Retinal pigment epithelial cell (primary cell): Measurements from ENCODE around the gene CATSPERE.
A peak's percentile ranks its signal among the peaks of the same experiment; 100 is the strongest.
"Not testable (repeated sequence)": the region's sequence is repeated elsewhere in the genome, so short reads cannot be mapped to it uniquely, and the experiment has no call there.

Experiments
- DNase-seq: peaks from one replicate; pipeline ENCODE4 v3.0.0-alpha.2; 2010; ENCODE audit warnings: low read depth
- H3K4me3 ChIP-seq: 2 replicates; pipeline ENCODE4 v1.5.1; 2011; ENCODE audit warnings: mild to moderate bottlenecking, low read length, control low read depth, moderate library complexity
- CTCF ChIP-seq: conservative IDR thresholded peaks from 2 replicates; pipeline ENCODE4 v1.5.1; 2011; ENCODE audit warnings: low read depth, low read length, control low read depth, inconsistent platforms

The CATSPERE gene

GRCh38 chr1:244653439-244654107, 192.5 kb downstream of the CATSPERE start:
- peak overlapping the region; percentile 75 for H3K4me3 ChIP-seq
- no peak for TF ChIP-seq CTCF
- DNase-seq: no peak

- no peak for TF ChIP-seq CTCF
- peak overlapping the region; percentile 75 for H3K4me3 ChIP-seq
- DNase-seq: no peak
These were observed 193.3 kb downstream of the CATSPERE start for GRCh38 chr1:244654108-244655038.

DNA sequence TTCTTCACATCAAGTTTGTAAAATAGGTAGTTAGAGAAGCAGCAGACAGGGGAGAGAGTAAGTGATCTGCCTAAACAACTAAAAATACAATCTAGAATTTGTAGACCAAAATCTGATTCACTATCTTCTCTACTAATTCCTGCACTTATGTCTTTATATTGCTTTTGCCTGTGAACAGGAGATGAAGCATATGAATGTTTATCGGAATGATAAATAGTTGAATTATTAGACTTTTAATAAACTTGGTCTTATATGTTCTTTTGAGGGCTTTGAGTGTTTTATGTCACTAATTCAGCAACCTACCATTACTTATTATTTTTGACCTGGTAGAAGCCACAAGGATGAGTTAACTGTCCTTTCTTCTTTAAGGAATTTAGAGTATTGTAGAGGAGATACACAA, 194.1 kb downstream of the CATSPERE start:
- TF ChIP-seq CTCF: no peak
- peak overlapping the region; percentile 75 for H3K4me3 ChIP-seq
- DNase-seq: no peak

DNA sequence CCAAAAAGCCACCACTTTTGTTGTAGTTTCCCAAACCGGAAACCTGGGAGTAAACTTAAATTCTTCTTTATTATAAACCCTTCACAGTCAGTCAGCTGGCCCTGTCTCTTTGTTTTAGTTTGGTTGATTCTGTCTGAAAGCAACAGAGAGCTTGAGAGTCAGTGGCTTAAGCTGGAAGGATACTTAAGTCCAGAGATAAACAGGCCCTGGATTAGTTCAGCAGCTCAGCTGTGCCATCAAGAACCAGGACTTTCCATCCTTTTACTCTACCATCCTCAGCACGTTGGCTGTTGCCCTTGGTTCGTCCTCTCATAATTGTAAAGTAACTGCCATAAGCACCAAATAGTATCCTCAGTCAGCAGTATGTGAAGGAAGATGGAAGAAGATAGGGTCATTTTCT, 196.3 kb downstream of the CATSPERE start:
- H3K4me3 ChIP-seq: no peak overlapping the region
- no peak for TF ChIP-seq CTCF
- DNase-seq: peak; percentile 48

- no peak for DNase-seq
- H3K4me3 ChIP-seq: no peak overlapping the region
- no peak for TF ChIP-seq CTCF
These were observed 198.6 kb downstream of the CATSPERE start for GRCh38 chr1:244659694-244660093.

DNA sequence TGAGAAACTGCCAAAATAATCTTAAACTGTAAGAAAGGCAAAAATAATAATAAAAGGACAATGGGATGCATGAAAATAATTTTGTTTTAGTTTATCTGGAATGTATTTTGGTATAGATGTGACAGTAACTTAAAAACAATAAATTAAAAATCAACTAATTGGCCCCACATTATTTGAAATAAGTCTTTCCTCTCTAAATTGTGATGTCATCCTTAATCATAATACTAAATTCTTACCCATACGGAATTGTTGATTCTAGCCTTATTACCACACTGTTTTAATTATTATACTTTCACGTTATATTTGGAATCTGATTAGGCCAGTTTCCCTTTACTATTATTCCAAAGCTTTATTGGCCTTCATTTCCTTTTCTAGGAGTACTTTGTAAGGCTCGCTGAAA, 199.5 kb downstream of the CATSPERE start:
- no peak overlapping the region for H3K4me3 ChIP-seq
- TF ChIP-seq CTCF: no peak
- no peak for DNase-seq

DNA sequence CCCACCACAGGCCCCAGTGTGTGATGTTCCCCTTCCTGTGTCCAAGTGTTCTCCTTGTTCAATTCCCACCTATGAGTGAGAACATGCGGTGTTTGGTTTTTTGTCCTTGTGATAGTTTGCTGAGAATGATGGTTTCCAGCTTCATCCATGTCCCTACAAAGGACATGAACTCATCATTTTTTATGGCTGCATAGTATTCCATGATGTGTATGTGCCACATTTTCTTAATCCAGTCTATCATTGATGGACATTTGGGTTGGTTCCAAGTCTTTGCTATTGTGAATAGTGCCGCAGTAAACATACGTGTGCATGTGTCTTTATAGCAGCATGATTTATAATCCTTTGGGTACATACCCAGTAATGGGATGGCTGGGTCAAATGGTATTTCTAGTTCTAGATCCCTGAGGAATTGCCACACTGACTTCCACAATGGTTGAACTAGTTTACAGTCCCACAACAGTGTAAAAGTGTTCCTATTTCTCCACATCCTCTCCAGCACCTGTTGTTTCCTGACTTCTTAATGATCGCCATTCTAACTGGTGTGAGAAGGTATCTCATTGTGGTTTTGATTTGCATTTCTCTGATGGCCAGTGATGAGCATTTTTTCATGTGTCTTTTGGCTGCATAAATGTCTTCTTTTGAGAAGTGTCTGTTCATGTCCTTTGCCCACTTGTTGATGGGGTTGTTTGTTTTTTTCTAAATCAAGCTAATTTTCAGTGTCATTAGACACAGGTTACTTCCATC, 200.7 kb downstream of the CATSPERE start:
- H3K4me3 ChIP-seq, DNase-seq: not testable (repeated sequence)
